Measurements from ENCODE around the gene LRFN5. TPM values are rescaled to one million over a fixed set of nuclear protein-coding genes. Genes with fewer than 3 reads are reported as not detected.

LRFN5 gene
- total and polyA plus RNA-seq, 7 donors, result under 0.01 to 13.7 (median 5.4) TPM; not detected in 1

GRCh38 chr14:41761204-41761603 is 154.5 kb downstream of the LRFN5 start:
- Histone ChIP-seq H3K36me3 (no peaks in the 10 kb centered on the region), H3K4me1 (no peaks in the 10 kb centered on the region), H3K27ac (no peak overlapping the region), H3K27me3 (no peaks in the 10 kb centered on the region), H3K4me3 (no peak overlapping the region), H3K9me3 (no peaks in the 10 kb centered on the region)
- intact Hi-C loops (cut with DNase I), result no loop called here
- 85 to 87% methylated on average over 2 of the region's 2 CpGs for WGBS, 2 donors
- TF ChIP-seq POLR2A (IDR thresholded peaks at IDR 0.05), result no peak
- no peak for TF ChIP-seq CTCF (IDR thresholded peaks at IDR 0.05)
- no peak for TF ChIP-seq EP300 (IDR thresholded peaks at IDR 0.05)
- TF ChIP-seq POLR2AphosphoS5 (IDR thresholded peaks at IDR 0.05), result no peak
- DNase-seq, result no peak

- no peaks in the 10 kb centered on the region for H3K4me1 ChIP-seq
- no peaks in the 10 kb centered on the region for H3K27me3 ChIP-seq
- H3K4me3 ChIP-seq, result no peak overlapping the region
- intact Hi-C loops (cut with DNase I), result no loop called here
- no peak overlapping the region for H3K27ac ChIP-seq
- DNase-seq, result no peak
- 85 to 87% methylated on average over 5 of the region's 5 CpGs for WGBS, 2 donors
- H3K9me3 ChIP-seq, result no peaks in the 10 kb centered on the region
- no peaks in the 10 kb centered on the region for H3K36me3 ChIP-seq
- no peak for TF ChIP-seq POLR2AphosphoS5 (IDR thresholded peaks at IDR 0.05)
- TF ChIP-seq EP300 (IDR thresholded peaks at IDR 0.05), result no peak
- no peak for TF ChIP-seq CTCF (IDR thresholded peaks at IDR 0.05)
- TF ChIP-seq POLR2A (IDR thresholded peaks at IDR 0.05), result no peak
Measured at GRCh38 chr14:41766772-41767171, 160.1 kb downstream of the LRFN5 start.

- no peak for TF ChIP-seq EP300 (IDR thresholded peaks at IDR 0.05)
- TF ChIP-seq POLR2AphosphoS5 (IDR thresholded peaks at IDR 0.05), result no peak
- TF ChIP-seq CTCF (IDR thresholded peaks at IDR 0.05), result no peak
- no peak for TF ChIP-seq POLR2A (IDR thresholded peaks at IDR 0.05)
- Histone ChIP-seq H3K4me1 (no peaks in the 10 kb centered on the region), H3K27me3 (no peaks in the 10 kb centered on the region), H3K36me3 (no peaks in the 10 kb centered on the region), H3K4me3 (no peak overlapping the region), H3K27ac (no peak overlapping the region), H3K9me3 (no peaks in the 10 kb centered on the region)
- intact Hi-C loops (cut with DNase I), result no loop called here
- no peak for DNase-seq
- WGBS, 2 donors, result 52 to 70% methylated on average over 1 of the region's 1 CpG
Measured at GRCh38 chr14:41773536-41774279, 167.0 kb downstream of the LRFN5 start.

GRCh38 chr14:41782511-41782910 is 175.8 kb downstream of the LRFN5 start:
- H3K4me1 ChIP-seq, result peaks cover 0 to 10% (median 5%) of the 10 kb centered on the region in 4 donors
- intact Hi-C loops (cut with DNase I), result no loop called here
- no peak for DNase-seq
- H3K27me3 ChIP-seq, result no peaks in the 10 kb centered on the region
- peak overlapping the region in 1 of 4 donors; percentile 34 for H3K27ac ChIP-seq
- H3K4me3 ChIP-seq, result no peak overlapping the region
- TF ChIP-seq POLR2AphosphoS5 (IDR thresholded peaks at IDR 0.05), result peak in 2 of 4 donors; percentile 18 to 51
- no peak for TF ChIP-seq CTCF (IDR thresholded peaks at IDR 0.05)
- H3K9me3 ChIP-seq, result no peaks in the 10 kb centered on the region
- no peaks in the 10 kb centered on the region for H3K36me3 ChIP-seq

- H3K4me3 ChIP-seq, result no peak overlapping the region
- no peaks in the 10 kb centered on the region for H3K36me3 ChIP-seq
- WGBS, 2 donors, result 86% methylated on average over 2 of the region's 2 CpGs
- TF ChIP-seq POLR2A (IDR thresholded peaks at IDR 0.05), result no peak
- no peak for TF ChIP-seq CTCF (IDR thresholded peaks at IDR 0.05)
- TF ChIP-seq EP300 (IDR thresholded peaks at IDR 0.05), result no peak
- TF ChIP-seq POLR2AphosphoS5 (IDR thresholded peaks at IDR 0.05), result no peak
- DNase-seq, result no peak
- peak overlapping the region in 1 of 4 donors; percentile 34 for H3K27ac ChIP-seq
- intact Hi-C loops (cut with DNase I), result no loop called here
- peaks cover 0 to 10% (median 5%) of the 10 kb centered on the region in 4 donors for H3K4me1 ChIP-seq
- no peaks in the 10 kb centered on the region for H3K9me3 ChIP-seq
- H3K27me3 ChIP-seq, result no peaks in the 10 kb centered on the region
Measured at GRCh38 chr14:41783403-41783802, 176.7 kb downstream of the LRFN5 start.
